ENCODE data around the gene RHOU.

- TF ChIP-seq POLR2A (IDR thresholded peaks at IDR 0.05) = no peak
- TF ChIP-seq, protein P1, sequence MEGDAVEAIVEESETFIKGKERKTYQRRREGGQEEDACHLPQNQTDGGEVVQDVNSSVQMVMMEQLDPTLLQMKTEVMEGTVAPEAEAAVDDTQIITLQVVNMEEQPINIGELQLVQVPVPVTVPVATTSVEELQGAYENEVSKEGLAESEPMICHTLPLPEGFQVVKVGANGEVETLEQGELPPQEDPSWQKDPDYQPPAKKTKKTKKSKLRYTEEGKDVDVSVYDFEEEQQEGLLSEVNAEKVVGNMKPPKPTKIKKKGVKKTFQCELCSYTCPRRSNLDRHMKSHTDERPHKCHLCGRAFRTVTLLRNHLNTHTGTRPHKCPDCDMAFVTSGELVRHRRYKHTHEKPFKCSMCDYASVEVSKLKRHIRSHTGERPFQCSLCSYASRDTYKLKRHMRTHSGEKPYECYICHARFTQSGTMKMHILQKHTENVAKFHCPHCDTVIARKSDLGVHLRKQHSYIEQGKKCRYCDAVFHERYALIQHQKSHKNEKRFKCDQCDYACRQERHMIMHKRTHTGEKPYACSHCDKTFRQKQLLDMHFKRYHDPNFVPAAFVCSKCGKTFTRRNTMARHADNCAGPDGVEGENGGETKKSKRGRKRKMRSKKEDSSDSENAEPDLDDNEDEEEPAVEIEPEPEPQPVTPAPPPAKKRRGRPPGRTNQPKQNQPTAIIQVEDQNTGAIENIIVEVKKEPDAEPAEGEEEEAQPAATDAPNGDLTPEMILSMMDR (IDR thresholded peaks at IDR 0.05) = no peak
Observed at GRCh38 chr1:228793032-228793431, 57.8 kb downstream of the RHOU start.
